ENCODE measurements around the gene PSMD13. TPM values are rescaled to one million over a fixed set of nuclear protein-coding genes. Genes with fewer than 3 reads are reported as not detected.

The PSMD13 gene
- total and polyA plus RNA-seq, 7 donors = 108 to 265 (median 171) TPM

GRCh38 chr11:199782-200181 is 37.0 kb upstream of the PSMD13 start:
- no peak for TF ChIP-seq CTCF (IDR thresholded peaks at IDR 0.05)
- Histone ChIP-seq H3K9me3 (no peaks in the 10 kb centered on the region), H3K27me3 (ENCODE audit: insufficient read depth in 3 of 3, low read length in 2 of 3) (no peaks in the 10 kb centered on the region), H3K4me3 (no peak overlapping the region), H3K27ac (no peak overlapping the region), H3K36me3 (ENCODE audit: insufficient read depth in 1 of 2, low read depth in 1 of 2) (peaks cover 0 to 47% of the 10 kb centered on the region in 2 donors), H3K4me1 (no peaks in the 10 kb centered on the region)
- no peak for DNase-seq
- WGBS, 3 donors = 68 to 76% (median 74%) methylated on average over 8 of the region's 8 CpGs
- intact Hi-C loops (cut with DNase I) = loop anchor here (5.0 to 10.0 kb wide), 2 partner anchors 38 to 305 kb away; partner anchors contain the start of genes PSMD13 (in 1 of the 2), RNH1 (in 1 of the 2) and SIRT3 (in 1 of the 2)
- ATAC-seq = no peak

DNA sequence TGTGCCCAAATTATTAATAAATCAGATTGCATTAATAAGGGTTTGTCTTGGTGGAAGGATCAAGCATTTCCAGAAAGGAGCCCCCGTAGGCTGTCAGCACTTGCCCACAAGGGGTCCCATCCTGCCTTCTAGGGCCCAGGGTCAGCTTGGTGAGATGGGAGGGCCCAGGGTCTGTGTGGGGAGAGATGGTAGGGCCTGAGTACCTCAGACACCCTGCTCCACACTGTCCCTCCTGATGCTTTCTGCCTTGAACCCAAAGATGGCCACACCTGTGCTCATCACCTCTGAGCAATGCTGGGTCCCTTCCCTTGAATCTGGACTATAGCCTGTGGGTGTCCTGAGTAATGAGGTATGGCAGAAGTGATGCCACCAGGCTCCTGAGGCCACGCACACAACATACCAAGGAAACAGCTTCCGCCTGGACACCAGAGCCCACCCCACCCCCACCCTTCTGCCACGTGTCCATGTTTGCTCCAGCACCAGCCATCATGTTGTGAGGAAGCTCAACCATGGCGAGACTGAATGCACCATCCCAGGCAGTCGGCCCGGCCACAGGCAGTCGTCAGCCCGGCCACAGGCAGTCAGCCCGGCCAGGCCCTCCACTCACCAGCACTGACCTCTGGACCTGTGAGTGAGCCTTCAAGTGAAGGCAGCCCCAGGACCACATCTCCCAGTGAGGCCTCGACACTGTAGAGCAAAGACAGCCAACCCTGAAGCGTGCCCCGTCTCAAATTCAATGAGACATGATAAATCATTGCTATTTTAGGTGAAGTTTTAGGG is 36.4 kb upstream of the PSMD13 start:
- WGBS, 3 donors = 89 to 90% (median 89%) methylated on average over 12 to 13 of the region's 13 CpGs
- intact Hi-C loops (cut with DNase I) = loop anchor here (5.0 to 10.0 kb wide), 2 partner anchors 37 to 304 kb away; partner anchors contain the start of genes PSMD13 (in 1 of the 2), RNH1 (in 1 of the 2) and SIRT3 (in 1 of the 2)
- no peak for TF ChIP-seq CTCF (IDR thresholded peaks at IDR 0.05)
- ATAC-seq = no peak
- H3K27me3 ChIP-seq (ENCODE audit: insufficient read depth in 3 of 3, low read length in 2 of 3) = no peaks in the 10 kb centered on the region
- H3K4me1 ChIP-seq = peaks cover 2% of the 10 kb centered on the region
- no peak overlapping the region for H3K27ac ChIP-seq
- no peaks in the 10 kb centered on the region for H3K9me3 ChIP-seq
- no peak overlapping the region for H3K4me3 ChIP-seq
- no peak for DNase-seq
- H3K36me3 ChIP-seq (ENCODE audit: insufficient read depth in 1 of 2, low read depth in 1 of 2) = peaks cover 0 to 53% of the 10 kb centered on the region in 2 donors

DNA sequence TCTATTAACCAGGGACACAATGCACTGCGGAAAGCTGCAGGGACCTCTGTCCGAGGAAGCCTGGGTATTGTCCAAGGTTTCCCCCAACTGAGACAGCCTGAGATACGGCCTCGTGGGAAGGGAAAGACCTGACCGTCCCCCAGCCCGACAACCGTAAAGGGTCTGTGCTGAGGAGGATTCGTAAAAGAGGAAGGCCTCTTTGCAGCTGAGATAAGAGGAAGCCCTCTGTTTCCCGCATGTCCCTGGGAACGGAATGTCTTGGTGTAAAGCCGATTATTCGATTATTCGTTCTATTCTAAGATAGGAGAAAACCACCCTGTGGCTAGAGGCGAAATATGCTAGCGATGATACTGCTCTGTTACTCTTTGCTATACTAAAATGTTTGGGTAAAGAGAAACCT is 34.8 kb upstream of the PSMD13 start:
- intact Hi-C loops (cut with DNase I) = loop anchor here (5.0 to 10.0 kb wide), 2 partner anchors 35 to 303 kb away; partner anchors contain the start of genes PSMD13 (in 1 of the 2), RNH1 (in 1 of the 2) and SIRT3 (in 1 of the 2)
- ATAC-seq (no peak), DNase-seq (no peak)
- H3K36me3 ChIP-seq (ENCODE audit: insufficient read depth in 1 of 2, low read depth in 1 of 2) = peaks cover 0 to 54% of the 10 kb centered on the region in 2 donors
- no peak for TF ChIP-seq CTCF (IDR thresholded peaks at IDR 0.05)
- no peaks in the 10 kb centered on the region for H3K9me3 ChIP-seq
- 68 to 80% (median 75%) methylated on average over 15 of the region's 15 CpGs for WGBS, 3 donors
- H3K27ac ChIP-seq = no peak overlapping the region
- peaks cover 10% of the 10 kb centered on the region for H3K4me1 ChIP-seq
- no peaks in the 10 kb centered on the region for H3K27me3 ChIP-seq (ENCODE audit: insufficient read depth in 3 of 3, low read length in 2 of 3)
- no peak overlapping the region for H3K4me3 ChIP-seq

- no peaks in the 10 kb centered on the region for H3K27me3 ChIP-seq (ENCODE audit: insufficient read depth in 3 of 3, low read length in 2 of 3)
- peaks cover 0 to 54% of the 10 kb centered on the region in 2 donors for H3K36me3 ChIP-seq (ENCODE audit: insufficient read depth in 1 of 2, low read depth in 1 of 2)
- no peak for TF ChIP-seq CTCF (IDR thresholded peaks at IDR 0.05)
- ATAC-seq (no peak), DNase-seq (no peak)
- no peak overlapping the region for H3K4me3 ChIP-seq
- H3K4me1 ChIP-seq = peaks cover 10% of the 10 kb centered on the region
- whole genome bisulfite sequencing, 3 donors = 75 to 87% (median 79%) methylated on average over 8 of the region's 8 CpGs
- intact Hi-C loops (cut with DNase I) = loop anchor here (5.0 to 10.0 kb wide), 2 partner anchors 35 to 302 kb away; partner anchors contain the start of genes PSMD13 (in 1 of the 2), RNH1 (in 1 of the 2) and SIRT3 (in 1 of the 2)
- H3K9me3 ChIP-seq = no peaks in the 10 kb centered on the region
- H3K27ac ChIP-seq = no peak overlapping the region
Observed at GRCh38 chr11:202490-202889, 34.3 kb upstream of the PSMD13 start.
